B cell (primary cell): ENCODE data around the gene PRKRIP1. TPM values are rescaled to one million over a fixed set of nuclear protein-coding genes. Genes with fewer than 3 reads are reported as not detected.

ENCODE experiments used
- ATAC-seq: fragments of 200-7000 bp; cut with Tn5 transposase; one replicate; pipeline ENCODE4 v1.10.0; 2021; ENCODE audit warnings: low read depth, mild to moderate bottlenecking, moderate number of reproducible peaks, moderate library complexity
- CTCF ChIA-PET: fragments of 350-600 bp; sonication (Branson Sonifier 250); formaldehyde crosslinking; loops from one replicate; lab custom pipeline; 2021; ENCODE audit warnings: antibody characterized with exemption, inconsistent platforms; lab: Charles Lee
- POLR2A ChIA-PET: fragments of 350-600 bp; sonication (Branson Sonifier 250); formaldehyde crosslinking; loops from one replicate; lab custom pipeline; 2021; ENCODE audit warnings: antibody characterized with exemption; lab: Charles Lee
- DNase-seq: peaks from one replicate; pipeline ENCODE4 v3.0.0; 2013
- H2AFZ ChIP-seq: 2 replicates; pipeline ENCODE4 v1.6.1; 2012; ENCODE audit warnings: mild to moderate bottlenecking, low read depth, low read length; ENCODE audit not compliant: insufficient read depth, poor library complexity, severe bottlenecking
- H3K27ac ChIP-seq, 2 donors: 1 replicate in 1 of 2; 2 replicates in 1 of 2; pipeline ENCODE4 v1.5.1; 2012 to 2013; ENCODE audit warnings: low read length in 2 of 2, mild to moderate bottlenecking in 2 of 2, moderate library complexity in 1 of 2
- H3K27me3 ChIP-seq, 4 experiments: fragments of 200-600 bp in 1 of 4; sonication (generic) in 1 of 4; replicated peaks in 1 of 4; 1 replicate in 2 of 4; 2 replicates in 2 of 4; pipeline versions ENCODE4 v1.6.1 to v1.7.0; 2013 to 2016; ENCODE audit warnings: low read length in 3 of 4, mild to moderate bottlenecking in 2 of 4, mixed read lengths in 1 of 4, moderate library complexity in 1 of 4; ENCODE audit not compliant: insufficient read depth in 4 of 4, control insufficient read depth in 3 of 4; ENCODE audit errors: control extremely low read depth in 1 of 4
- H3K36me3 ChIP-seq, 2 experiments: replicated peaks in 1 of 2; 1 replicate in 1 of 2; 2 replicates in 1 of 2; pipeline versions ENCODE4 v1.6.1 to v1.7.1; 2013; ENCODE audit warnings: low read length in 1 of 2; ENCODE audit not compliant: insufficient read depth in 2 of 2, control insufficient read depth in 1 of 2; ENCODE audit errors: control extremely low read depth in 1 of 2, extremely low read depth in 1 of 2
- H3K4me1 ChIP-seq, 2 donors: fragments of 200-600 bp in 1 of 2; sonication (generic) in 1 of 2; 1 replicate in 1 of 2; 2 replicates in 1 of 2; pipeline versions ENCODE4 v1.5.1 to v1.6.1; 2013 to 2017; ENCODE audit warnings: low read length in 2 of 2; ENCODE audit not compliant: control insufficient read depth in 2 of 2, insufficient read depth in 2 of 2
- H3K4me2 ChIP-seq: replicated peaks from 2 replicates; pipeline ENCODE3; 2012; ENCODE audit warnings: mild to moderate bottlenecking, low read depth, low read length; ENCODE audit not compliant: poor library complexity, severe bottlenecking
- H3K4me3 ChIP-seq, 5 experiments: fragments of 200-600 bp in 1 of 5; sonication (generic) in 1 of 5; 1 replicate in 3 of 5; 2 replicates in 2 of 5; pipeline versions ENCODE4 v1.5.1 to v1.7.0; 2011 to 2016; ENCODE audit warnings: low read length in 4 of 5, mild to moderate bottlenecking in 4 of 5, low read depth in 2 of 5, control low read depth in 1 of 5, moderate library complexity in 1 of 5; ENCODE audit not compliant: insufficient read depth in 1 of 5; ENCODE audit errors: control extremely low read depth in 1 of 5, extremely low read depth in 1 of 5
- H3K79me2 ChIP-seq: fragments of 200-600 bp; sonication (generic); one replicate; pipeline ENCODE4 v1.6.0; 2016; ENCODE audit warnings: low read length; ENCODE audit not compliant: control insufficient read depth, insufficient read depth
- H3K9ac ChIP-seq: fragments of 200-600 bp; sonication (generic); 2 replicates; pipeline ENCODE4 v1.6.1; 2017; ENCODE audit warnings: mild to moderate bottlenecking, low read length, moderate library complexity
- H3K9me3 ChIP-seq, 3 donors: one replicate each; pipeline versions ENCODE4 v1.6.1 to v1.7.1; 2013; ENCODE audit warnings: low read length in 2 of 3; ENCODE audit not compliant: control insufficient read depth in 2 of 3, insufficient read depth in 1 of 3; ENCODE audit errors: control extremely low read depth in 1 of 3
- H4K20me1 ChIP-seq: 2 replicates; pipeline ENCODE4 v1.6.0; 2012; ENCODE audit warnings: mild to moderate bottlenecking, low read length; ENCODE audit not compliant: insufficient read depth, control insufficient read depth, poor library complexity, severe bottlenecking
- H3K27ac Mint-ChIP-seq: one replicate; pipeline ENCODE4 v1.8.0; 2021; ENCODE audit warnings: mixed read lengths
- H3K27me3 Mint-ChIP-seq: one replicate; pipeline ENCODE4 v1.8.0; 2021; ENCODE audit warnings: mixed read lengths
- H3K4me1 Mint-ChIP-seq: one replicate; pipeline ENCODE4 v1.8.0; 2021; ENCODE audit warnings: mixed read lengths
- H3K4me3 Mint-ChIP-seq: one replicate; pipeline ENCODE4 v1.8.0; 2021; ENCODE audit warnings: mixed read lengths
- H3K9me3 Mint-ChIP-seq: one replicate; pipeline ENCODE4 v1.8.0; 2022; ENCODE audit warnings: mixed read lengths; ENCODE audit not compliant: insufficient read depth
- CTCF ChIP-seq: fragments of 200-600 bp; IDR thresholded peaks from one replicate; pipeline ENCODE4 v1.8.0; 2022; ENCODE audit warnings: antibody characterized with exemption, mild to moderate bottlenecking
- EZH2 ChIP-seq: IDR thresholded peaks from 2 replicates; pipeline ENCODE4 v1.6.1; 2012; ENCODE audit warnings: borderline replicate concordance, low read depth, mild to moderate bottlenecking, moderate library complexity, low read length; ENCODE audit not compliant: insufficient read depth, poor library complexity, severe bottlenecking
- WGBS: methylation state at CpG from one replicate; pipeline ENCODE4 v1.1.5; 2013; ENCODE audit warnings: missing lambda C conversion rate; ENCODE audit not compliant: insufficient coverage; 5-methylcytosine and 5-hydroxymethylcytosine counted together
- intact Hi-C: fragments of 100-400 bp; cut with micrococcal nuclease; formaldehyde crosslinking; loops from one replicate; pipeline ENCODE4 v1.10.0; 2022
- polyA plus RNA-seq: library from polyadenylated mRNA; depleted of rRNA; stranded (reverse); fragments of >200 nt; gene quantifications from 2 replicates; pipeline ENCODE4 v1.2.3, GENCODE V29; 2012
- total RNA-seq, 2 donors: library from RNA; stranded (reverse); fragments of 120-200 nt in 1 of 2; gene quantifications; 1 replicate in 1 of 2; 2 replicates in 1 of 2; pipeline versions ENCODE4 v1.2.3 to v1.2.4, GENCODE V29; 2013 to 2022

PRKRIP1 gene
- total and polyA plus RNA-seq, 2 donors (not counting 1 experiment from before 2014, with no cell fraction given) = 57.1 to 59.1 TPM

DNA sequence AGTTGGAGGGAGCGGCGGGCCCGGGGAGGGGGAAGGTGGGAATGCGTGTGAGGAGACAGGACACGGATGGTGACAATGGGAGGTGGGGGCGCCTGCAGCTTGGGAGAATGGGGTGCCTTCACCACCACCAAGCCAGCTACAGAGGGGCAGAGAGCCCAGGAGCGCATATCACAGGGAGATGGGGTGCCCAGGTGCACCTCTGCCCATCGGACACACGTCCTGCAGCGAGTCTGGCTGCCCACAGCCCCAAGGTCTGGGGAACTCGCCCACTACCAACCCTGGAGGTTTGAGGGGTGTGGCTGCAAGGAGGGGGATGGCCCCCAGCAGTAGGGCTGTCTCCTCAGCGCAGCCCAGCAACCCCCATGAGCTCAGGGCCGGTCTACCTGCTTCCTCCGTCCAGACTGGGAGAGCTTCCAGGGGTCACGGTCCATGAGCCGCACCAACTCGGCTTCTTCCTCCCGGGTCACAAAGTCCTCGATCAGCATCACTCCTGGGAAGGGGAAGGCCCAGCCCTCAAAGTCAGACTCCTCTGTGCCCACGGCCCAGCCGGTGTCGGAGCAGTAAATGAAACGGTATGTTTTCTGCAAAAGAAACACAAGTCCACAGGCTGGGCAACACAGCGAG lies 63.2 kb downstream of the PRKRIP1 start:
- no peaks in the 10 kb centered on the region for H3K27me3 ChIP-seq
- DNase-seq = no peak
- H3K9ac ChIP-seq = no peak overlapping the region
- intact Hi-C loops = no loop called here
- 98% methylated on average over 19 of the region's 24 CpGs for WGBS
- no peak overlapping the region for H3K4me2 ChIP-seq
- H3K4me3 ChIP-seq = no peak overlapping the region
- Mint-ChIP-seq H3K27me3 (no peaks in the 10 kb centered on the region), H3K4me1 (peaks cover 16% of the 10 kb centered on the region), H3K4me3 (no peak overlapping the region), H3K27ac (peak overlapping the region; percentile 32), H3K9me3 (no peaks in the 10 kb centered on the region)
- H2AFZ ChIP-seq = no peak overlapping the region
- ChIA-PET POLR2A (interaction anchor here (0.6 to 0.7 kb wide), 3 partner anchors 18 to 1577 kb away, joined by 4 to 5 read pairs (median 4); no protein-coding TSS in a partner anchor), CTCF (interaction anchor here (46.3 kb wide), 1 partner anchor 48 kb away, joined by 1182 read pairs; no protein-coding TSS in a partner anchor)
- no peak for ATAC-seq
- TF ChIP-seq EZH2 (no peak), CTCF (no peak)
- H3K9me3 ChIP-seq = no peaks in the 10 kb centered on the region
- H3K4me1 ChIP-seq = peaks cover 7 to 10% of the 10 kb centered on the region in 2 donors
- peaks cover 63% of the 10 kb centered on the region for H3K79me2 ChIP-seq
- peaks cover 11% of the 10 kb centered on the region for H4K20me1 ChIP-seq
- peaks cover 1 to 36% of the 10 kb centered on the region in 2 experiments for H3K36me3 ChIP-seq
- no peak overlapping the region for H3K27ac ChIP-seq

DNA sequence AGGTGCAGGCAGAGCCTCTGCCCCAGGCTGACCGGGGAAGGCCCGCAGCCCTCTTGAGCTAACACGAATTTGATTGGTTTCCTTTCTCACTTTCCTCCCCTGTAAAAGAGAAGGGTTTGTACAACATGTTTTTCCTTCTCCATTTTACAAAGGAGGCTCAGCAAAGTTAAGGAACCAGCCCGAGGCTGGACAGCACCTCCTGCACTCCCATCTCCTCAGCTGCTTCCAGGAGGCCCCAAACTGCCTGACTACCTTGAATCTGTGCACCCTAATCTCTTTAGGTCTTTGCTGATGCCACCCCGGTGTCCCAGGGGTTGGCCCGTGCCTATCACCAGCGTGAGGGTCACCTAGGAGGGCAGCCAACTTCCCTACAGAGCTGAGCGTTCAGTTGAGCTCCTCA lies 64.3 kb downstream of the PRKRIP1 start:
- ATAC-seq (no peak), DNase-seq (no peak)
- peaks cover 73% of the 10 kb centered on the region for H3K79me2 ChIP-seq
- H3K9me3 ChIP-seq = no peaks in the 10 kb centered on the region
- Mint-ChIP-seq H3K9me3 (no peaks in the 10 kb centered on the region), H3K4me1 (peaks cover 17% of the 10 kb centered on the region), H3K27ac (no peak overlapping the region), H3K27me3 (no peaks in the 10 kb centered on the region), H3K4me3 (no peak overlapping the region)
- intact Hi-C loops = loop anchor here (5.0 kb wide), 1 partner anchor 173 kb away; the partner anchor contains the start of gene SH2B2
- no peak overlapping the region for H3K9ac ChIP-seq
- TF ChIP-seq EZH2 = no peak
- no peak for TF ChIP-seq CTCF
- no peak overlapping the region for H3K4me3 ChIP-seq
- H2AFZ ChIP-seq = no peak overlapping the region
- H3K27me3 ChIP-seq = no peaks in the 10 kb centered on the region
- CTCF ChIA-PET = interaction anchor here (0.5 to 1.6 kb wide), 3 partner anchors 10 to 602 kb away, joined by 3 to 4 read pairs (median 4); no protein-coding TSS in a partner anchor
- peaks cover 8 to 16% of the 10 kb centered on the region in 2 donors for H3K4me1 ChIP-seq
- no peak overlapping the region for H3K27ac ChIP-seq
- peaks cover 7% of the 10 kb centered on the region for H4K20me1 ChIP-seq
- POLR2A ChIA-PET = interaction anchor here (0.7 kb wide), 1 partner anchor 97 kb away, joined by 5 read pairs; no protein-coding TSS in a partner anchor
- peaks cover 1 to 33% of the 10 kb centered on the region in 2 experiments for H3K36me3 ChIP-seq
- 99% methylated on average over 5 of the region's 8 CpGs for WGBS
- H3K4me2 ChIP-seq = no peak overlapping the region
